WTC11 (cell line): ENCODE data around the gene SDHB. TPM values are rescaled to one million over a fixed set of nuclear protein-coding genes. Genes with fewer than 3 reads are reported as not detected.
A peak's percentile ranks its signal among the peaks of the same experiment; 100 is the strongest.

Experiments
- ATAC-seq: fragments of 200-7000 bp; cut with Tn5 transposase; 2 replicates; pipeline ENCODE4 v1.10.0; 2021; ENCODE audit warnings: mild to moderate bottlenecking, moderate library complexity
- CTCF ChIA-PET: fragments of 300-600 bp; sonication (Branson Sonifier 250); formaldehyde crosslinking; loops from one replicate; lab custom pipeline; 2021; ENCODE audit warnings: antibody characterized with exemption; lab: Charles Lee
- POLR2A ChIA-PET: fragments of 350-600 bp; sonication (Branson Sonifier 250); formaldehyde crosslinking; loops from one replicate; lab custom pipeline; 2021; ENCODE audit warnings: antibody characterized with exemption; lab: Charles Lee
- DNase-seq: peaks from one replicate; pipeline ENCODE4 v3.0.0; 2021; ENCODE audit warnings: low spot score
- H3K27ac Mint-ChIP-seq: 2 replicates; pipeline ENCODE4 v1.8.0; 2021; ENCODE audit warnings: mixed read lengths
- H3K27me3 Mint-ChIP-seq: 2 replicates; pipeline ENCODE4 v1.8.0; 2021; ENCODE audit warnings: low read depth, mild to moderate bottlenecking, moderate library complexity, mixed read lengths
- H3K36me3 Mint-ChIP-seq: 2 replicates; pipeline ENCODE4 v1.8.0; 2021; ENCODE audit warnings: mixed read lengths
- H3K4me1 Mint-ChIP-seq: 2 replicates; pipeline ENCODE4 v1.8.0; 2022; ENCODE audit warnings: mixed read lengths
- H3K4me3 Mint-ChIP-seq: 2 replicates; pipeline ENCODE4 v1.8.0; 2021; ENCODE audit warnings: mild to moderate bottlenecking, moderate library complexity, mixed read lengths
- H3K9me3 Mint-ChIP-seq: 2 replicates; pipeline ENCODE4 v1.8.0; 2021; ENCODE audit warnings: mixed read lengths
- ARID4B ChIP-seq: sonication (generic); formaldehyde crosslinking; IDR thresholded peaks from 2 replicates; pipeline ENCODE4 v1.8.0; 2023; ENCODE audit warnings: missing genetic modification reagents, mild to moderate bottlenecking, borderline replicate concordance
- CBFB ChIP-seq: sonication (generic); formaldehyde crosslinking; IDR thresholded peaks from 2 replicates; pipeline ENCODE4 v1.8.1; 2022; ENCODE audit warnings: mild to moderate bottlenecking, low read depth, missing genetic modification reagents
- CDX4 ChIP-seq: fragments of 250-450 bp; sonication (Bioruptor Pico); IDR thresholded peaks from 2 replicates; pipeline ENCODE4 v1.9.0; 2021; ENCODE audit warnings: moderate library complexity, mild to moderate bottlenecking, inconsistent platforms, borderline replicate concordance
- CREB1 ChIP-seq: sonication (generic); formaldehyde crosslinking; IDR thresholded peaks from 2 replicates; pipeline ENCODE4 v1.8.0; 2023; ENCODE audit warnings: mild to moderate bottlenecking, missing genetic modification reagents
- E2F5 ChIP-seq: sonication (generic); formaldehyde crosslinking; IDR thresholded peaks from 2 replicates; pipeline ENCODE4 v1.8.1; 2022; ENCODE audit warnings: mild to moderate bottlenecking, moderate library complexity, missing genetic modification reagents
- FOXK1 ChIP-seq: sonication (generic); formaldehyde crosslinking; IDR thresholded peaks from 2 replicates; pipeline ENCODE4 v1.8.0; 2022; ENCODE audit warnings: mild to moderate bottlenecking, moderate library complexity, missing genetic modification reagents
- IRF1 ChIP-seq: sonication (generic); formaldehyde crosslinking; IDR thresholded peaks from 2 replicates; pipeline ENCODE4 v1.8.0; 2023; ENCODE audit warnings: missing genetic modification reagents
- IRF2 ChIP-seq: sonication (generic); formaldehyde crosslinking; IDR thresholded peaks from 2 replicates; pipeline ENCODE4 v1.8.0; 2022; ENCODE audit warnings: low read depth, missing genetic modification reagents, borderline replicate concordance
- JUN ChIP-seq: sonication (generic); formaldehyde crosslinking; IDR thresholded peaks from 2 replicates; pipeline ENCODE4 v1.8.0; 2023; ENCODE audit warnings: mild to moderate bottlenecking, missing genetic modification reagents
- MYBL2 ChIP-seq: sonication (generic); formaldehyde crosslinking; IDR thresholded peaks from 2 replicates; pipeline ENCODE4 v1.8.1; 2023; ENCODE audit warnings: mild to moderate bottlenecking, moderate library complexity, missing genetic modification reagents
- NFATC4 ChIP-seq: fragments of 250-450 bp; sonication (Bioruptor Pico); IDR thresholded peaks from 2 replicates; pipeline ENCODE4 v1.9.0; 2021; ENCODE audit warnings: mild to moderate bottlenecking
- NR1H2 ChIP-seq: sonication (generic); formaldehyde crosslinking; IDR thresholded peaks from 2 replicates; pipeline ENCODE4 v1.9.0; 2021; ENCODE audit warnings: mild to moderate bottlenecking, moderate library complexity, missing genetic modification reagents
- RORB ChIP-seq: fragments of 250-450 bp; sonication (Bioruptor Pico); IDR thresholded peaks from 2 replicates; pipeline ENCODE4 v1.9.0; 2021; ENCODE audit warnings: mild to moderate bottlenecking
- TEAD1 ChIP-seq: sonication (generic); formaldehyde crosslinking; IDR thresholded peaks from 2 replicates; pipeline ENCODE4 v1.8.0; 2022; ENCODE audit warnings: mild to moderate bottlenecking, missing genetic modification reagents
- TEAD4 ChIP-seq: sonication (generic); formaldehyde crosslinking; IDR thresholded peaks from 2 replicates; pipeline ENCODE4 v1.8.0; 2022; ENCODE audit warnings: mild to moderate bottlenecking, missing genetic modification reagents
- ZBTB43 ChIP-seq: sonication (generic); formaldehyde crosslinking; IDR thresholded peaks from 2 replicates; pipeline ENCODE4 v1.8.1; 2023; ENCODE audit warnings: mild to moderate bottlenecking, missing genetic modification reagents
- ZMAT4 ChIP-seq: fragments of 250-450 bp; sonication (Bioruptor Pico); IDR thresholded peaks from 2 replicates; pipeline ENCODE4 v1.9.0; 2021; ENCODE audit warnings: mild to moderate bottlenecking
- ZNF121 ChIP-seq: sonication (generic); formaldehyde crosslinking; IDR thresholded peaks from 2 replicates; pipeline ENCODE4 v1.8.0; 2023; ENCODE audit warnings: missing genetic modification reagents
- ZNF317 ChIP-seq: sonication (generic); formaldehyde crosslinking; IDR thresholded peaks from 2 replicates; pipeline ENCODE4 v1.8.1; 2023; ENCODE audit warnings: low read depth, mild to moderate bottlenecking, moderate library complexity, missing genetic modification reagents, borderline replicate concordance
- ZNF671 ChIP-seq: fragments of 250-450 bp; sonication (Bioruptor Pico); IDR thresholded peaks from 2 replicates; pipeline ENCODE4 v1.8.0; 2021; ENCODE audit warnings: mild to moderate bottlenecking
- total RNA-seq: library from RNA; stranded (reverse); gene quantifications from 3 replicates; pipeline ENCODE4 v1.2.3, GENCODE V29; 2021

Gene SDHB
- total RNA-seq, 1 experiment from 2014 or later, result 89.5 TPM

- no peak for TF ChIP-seq ZMAT4 (CRISPR knock-in tag)
- Mint-ChIP-seq H3K4me3 (peak overlapping the region; percentile 38; the same call in 1 of the 2 replicates), H3K27ac (no peak overlapping the region), H3K27me3 (no peaks in the 10 kb centered on the region), H3K36me3 (peaks cover 4% of the 10 kb centered on the region), H3K9me3 (no peaks in the 10 kb centered on the region), H3K4me1 (peaks cover 23% of the 10 kb centered on the region)
- CTCF ChIA-PET, result interaction anchor here (0.6 to 1.0 kb wide), 3 partner anchors 20 to 70 kb away, joined by 3 read pairs; no protein-coding TSS in a partner anchor
- POLR2A ChIA-PET, result interaction anchor here (0.5 kb wide), 1 partner anchor 204 kb away, joined by 3 read pairs; no protein-coding TSS in a partner anchor
- ATAC-seq, result no peak
- no peak for DNase-seq
Measured at GRCh38 chr1:17055801-17056200, 2.0 kb upstream of the SDHB start.

- peak overlapping the region; percentile 99 for H3K4me3 Mint-ChIP-seq
- peaks cover 8% of the 10 kb centered on the region for H3K4me1 Mint-ChIP-seq
- TF ChIP-seq ZMAT4 (CRISPR knock-in tag) (no peak), CBFB (no peak), NR1H2 (CRISPR knock-in tag) (no peak), ZBTB43 (no peak), ZNF317 (CRISPR knock-in tag) (no peak), ZNF121 (CRISPR knock-in tag) (no peak), MYBL2 (CRISPR knock-in tag) (no peak), ARID4B (CRISPR knock-in tag) (no peak), NFATC4 (CRISPR knock-in tag) (no peak), FOXK1 (CRISPR knock-in tag) (no peak), TEAD1 (no peak), E2F5 (CRISPR knock-in tag) (no peak), IRF2 (CRISPR knock-in tag) (no peak), JUN (CRISPR knock-in tag) (no peak), IRF1 (CRISPR knock-in tag) (no peak), CDX4 (CRISPR knock-in tag) (no peak), TEAD4 (CRISPR knock-in tag) (no peak), CREB1 (CRISPR knock-in tag) (no peak), ZNF671 (CRISPR knock-in tag) (no peak), RORB (CRISPR knock-in tag) (no peak)
- peaks cover 7% of the 10 kb centered on the region for H3K36me3 Mint-ChIP-seq
- peak overlapping the region; percentile 95 for H3K27ac Mint-ChIP-seq
- ATAC-seq, result no peak
- H3K9me3 Mint-ChIP-seq, result no peaks in the 10 kb centered on the region
- POLR2A ChIA-PET, result no interaction called here
- no peaks in the 10 kb centered on the region for H3K27me3 Mint-ChIP-seq
- DNase-seq, result no peak
- CTCF ChIA-PET, result no interaction called here
Measured at GRCh38 chr1:17053086-17053684, 647 bp downstream of the SDHB start.
